Osteocyte (in vitro differentiated cells): ENCODE data around the gene HCST. TPM values are rescaled to one million over a fixed set of nuclear protein-coding genes. Genes with fewer than 3 reads are reported as not detected.

Source experiments
- DNase-seq: peaks from one replicate; pipeline ENCODE4 v3.0.0; 2021; ENCODE audit warnings: mixed read lengths; ENCODE audit not compliant: unreplicated experiment; ENCODE audit errors: extremely low spot score
- H3K27ac Mint-ChIP-seq: one replicate; pipeline ENCODE4 v1.8.0; 2021; ENCODE audit warnings: mild to moderate bottlenecking, mixed read lengths; ENCODE audit not compliant: unreplicated experiment
- H3K27me3 Mint-ChIP-seq: one replicate; pipeline ENCODE4 v1.8.0; 2021; ENCODE audit warnings: mixed read lengths; ENCODE audit not compliant: unreplicated experiment
- H3K36me3 Mint-ChIP-seq: one replicate; pipeline ENCODE4 v1.8.0; 2021; ENCODE audit warnings: mixed read lengths; ENCODE audit not compliant: unreplicated experiment
- H3K4me1 Mint-ChIP-seq: one replicate; pipeline ENCODE4 v1.8.0; 2021; ENCODE audit warnings: mixed read lengths; ENCODE audit not compliant: unreplicated experiment
- H3K4me3 Mint-ChIP-seq: one replicate; pipeline ENCODE4 v1.8.0; 2021; ENCODE audit warnings: mild to moderate bottlenecking, moderate library complexity, mixed read lengths; ENCODE audit not compliant: unreplicated experiment
- H3K9me3 Mint-ChIP-seq: one replicate; pipeline ENCODE4 v1.8.0; 2021; ENCODE audit warnings: mixed read lengths; ENCODE audit not compliant: unreplicated experiment
- CTCF ChIP-seq: fragments of 200-600 bp; sonication (generic); IDR thresholded peaks from 2 replicates; pipeline ENCODE4 v1.5.0; 2021; ENCODE audit warnings: antibody characterized with exemption, mild to moderate bottlenecking, moderate library complexity
- total RNA-seq: library from RNA; stranded (reverse); gene quantifications from 2 replicates; pipeline ENCODE4 v1.2.1, GENCODE V29; 2021

The HCST gene
- total RNA-seq, 1 donor from 2014 or later = 0.81 TPM

- no peak overlapping the region for H3K27ac Mint-ChIP-seq
- peaks cover 8% of the 10 kb centered on the region for H3K36me3 Mint-ChIP-seq
- H3K27me3 Mint-ChIP-seq = no peaks in the 10 kb centered on the region
- DNase-seq = no peak
- H3K4me1 Mint-ChIP-seq = peaks cover 31% of the 10 kb centered on the region
- H3K4me3 Mint-ChIP-seq = no peak overlapping the region
- TF ChIP-seq CTCF = no peak
- no peaks in the 10 kb centered on the region for H3K9me3 Mint-ChIP-seq
Measured at GRCh38 chr19:35940078-35940775, 37.9 kb downstream of the HCST start.

GRCh38 chr19:35940839-35941238 lies 38.5 kb downstream of the HCST start:
- Mint-ChIP-seq H3K4me1 (peaks cover 26% of the 10 kb centered on the region), H3K36me3 (peaks cover 8% of the 10 kb centered on the region), H3K27ac (no peak overlapping the region), H3K9me3 (no peaks in the 10 kb centered on the region), H3K27me3 (no peaks in the 10 kb centered on the region), H3K4me3 (no peak overlapping the region)
- no peak for TF ChIP-seq CTCF
- DNase-seq = no peak

GRCh38 chr19:35942235-35942634 lies 39.9 kb downstream of the HCST start:
- no peak for TF ChIP-seq CTCF
- peaks cover 19% of the 10 kb centered on the region for H3K4me1 Mint-ChIP-seq
- H3K36me3 Mint-ChIP-seq = peaks cover 8% of the 10 kb centered on the region
- H3K4me3 Mint-ChIP-seq = no peak overlapping the region
- no peak for DNase-seq
- no peak overlapping the region for H3K27ac Mint-ChIP-seq
- no peaks in the 10 kb centered on the region for H3K27me3 Mint-ChIP-seq
- no peaks in the 10 kb centered on the region for H3K9me3 Mint-ChIP-seq

GRCh38 chr19:35943321-35944301 lies 41.3 kb downstream of the HCST start:
- H3K36me3 Mint-ChIP-seq = peaks cover 8% of the 10 kb centered on the region
- no peaks in the 10 kb centered on the region for H3K27me3 Mint-ChIP-seq
- H3K27ac Mint-ChIP-seq = no peak overlapping the region
- no peak for TF ChIP-seq CTCF
- no peak for DNase-seq
- H3K4me3 Mint-ChIP-seq = no peak overlapping the region
- no peaks in the 10 kb centered on the region for H3K9me3 Mint-ChIP-seq
- peaks cover 6% of the 10 kb centered on the region for H3K4me1 Mint-ChIP-seq

- no peak for DNase-seq
- Mint-ChIP-seq H3K4me3 (no peak overlapping the region), H3K27me3 (no peaks in the 10 kb centered on the region), H3K4me1 (peaks cover 1% of the 10 kb centered on the region), H3K36me3 (peaks cover 8% of the 10 kb centered on the region), H3K27ac (no peak overlapping the region), H3K9me3 (no peaks in the 10 kb centered on the region)
- no peak for TF ChIP-seq CTCF
Measured at GRCh38 chr19:35944556-35944955, 42.2 kb downstream of the HCST start.
